Spleen (tissue), 11 donors: ENCODE measurements around the gene PROB1. TPM values are rescaled to one million over a fixed set of nuclear protein-coding genes. Genes with fewer than 3 reads are reported as not detected.

Experiments used
- DNase-seq: peaks from one replicate; pipeline ENCODE4 v3.0.0-alpha.2; 2020
- H3K27ac ChIP-seq, 8 donors: fragments of 200-600 bp; sonication (generic) in 7 of 8; 1 replicate in 4 of 8; 2 replicates in 4 of 8; pipeline versions ENCODE4 v1.5.0 to v1.8.0; 2016 to 2021; ENCODE audit warnings: inconsistent platforms in 4 of 8, mild to moderate bottlenecking in 4 of 8, moderate library complexity in 1 of 8
- H3K27me3 ChIP-seq, 7 donors: fragments of 200-600 bp; sonication (generic) in 6 of 7; replicated peaks in 1 of 7; 1 replicate in 4 of 7; 2 replicates in 3 of 7; pipeline versions ENCODE4 v1.5.0 to v1.8.0; 2016 to 2021; ENCODE audit warnings: inconsistent platforms in 3 of 7, mild to moderate bottlenecking in 1 of 7
- H3K36me3 ChIP-seq, 6 donors: fragments of 200-600 bp; sonication (generic) in 5 of 6; 1 replicate in 4 of 6; 2 replicates in 2 of 6; pipeline versions ENCODE4 v1.5.0 to v1.8.0; 2016 to 2021; ENCODE audit warnings: inconsistent platforms in 2 of 6
- H3K4me1 ChIP-seq, 6 donors: fragments of 200-600 bp; sonication (generic) in 5 of 6; 1 replicate in 3 of 6; 2 replicates in 3 of 6; pipeline versions ENCODE4 v1.5.0 to v1.8.0; 2016 to 2021; ENCODE audit warnings: inconsistent platforms in 3 of 6
- H3K4me3 ChIP-seq, 8 donors: fragments of 200-600 bp; sonication (generic) in 7 of 8; 1 replicate in 4 of 8; 2 replicates in 4 of 8; pipeline versions ENCODE4 v1.5.0 to v1.8.0; 2016 to 2021; ENCODE audit warnings: inconsistent platforms in 4 of 8, mild to moderate bottlenecking in 4 of 8, moderate library complexity in 2 of 8
- H3K9me3 ChIP-seq, 8 donors: fragments of 200-600 bp; sonication (generic) in 7 of 8; 1 replicate in 4 of 8; 2 replicates in 4 of 8; pipeline versions ENCODE4 v1.5.0 to v1.8.0; 2016 to 2021; ENCODE audit warnings: inconsistent platforms in 4 of 8
- POLR2A ChIP-seq, 3 donors: fragments of 450-650 bp; IDR thresholded peaks; one replicate each; pipeline ENCODE4 v1.5.1; 2017; ENCODE audit warnings: antibody characterized with exemption in 3 of 3, mild to moderate bottlenecking in 1 of 3
- POLR2AphosphoS5 ChIP-seq, 3 donors: sonication (generic); formaldehyde crosslinking; IDR thresholded peaks; one replicate each; pipeline ENCODE4 v1.5.1; 2017; ENCODE audit warnings: antibody characterized with exemption in 3 of 3
- WGBS, 5 donors: extraction: QIAGEN DNeasy Blood & Tissue Kit in 3 of 5; methylation state at CpG; one replicate each; pipeline versions ENCODE4 v1.1.5 to v1.1.7; 2013 to 2018; 5-methylcytosine and 5-hydroxymethylcytosine counted together
- intact Hi-C: fragments of 100-400 bp; cut with DNase I; formaldehyde crosslinking; loops from one replicate; pipeline ENCODE4 v1.15.0; 2023; ENCODE audit warnings: low total_unique reads
- polyA plus RNA-seq, 3 donors: library from polyadenylated mRNA; stranded (reverse); fragments of 200-250 nt; gene quantifications; one replicate each; pipeline ENCODE4 v1.2.1, GENCODE V29; 2013
- total RNA-seq, 7 donors: library from RNA; depleted of rRNA in 3 of 7; stranded (reverse); fragments of >200 nt in 3 of 7; fragmentation: NEBNext Ultra II Directional in 4 of 7; extraction: Animal tissue kit (Norgen Biotek cat#: 25700) in 4 of 7; gene quantifications; one replicate each; pipeline versions ENCODE4 v1.1.0 to v1.2.1, GENCODE V29; 2016 to 2021
- TF ChIP-seq, protein P1 (sequence below), 11 experiments: fragments of 200-600 bp in 7 of 11; fragments of 450-650 bp in 4 of 11; sonication (generic) in 4 of 11; IDR thresholded peaks in 8 of 11; conservative IDR thresholded peaks in 3 of 11; 1 replicate in 7 of 11; 2 replicates in 4 of 11; pipeline versions ENCODE4 v1.4.0 to v1.8.0; 2016 to 2021; ENCODE audit warnings: antibody characterized with exemption in 11 of 11, inconsistent platforms in 4 of 11, mild to moderate bottlenecking in 1 of 11
- donor health status: healthy with polysubstance abuse.
- donor health status: DM: no; HTN: no; CAD: no; lungs with moderate emphysema.
- donor health status: DM: no; HTN: no; CAD: no.
- donor health status: Bipolar disorder and iron deficiency.
- donor health status: healthy.
- donor health status: DM: no; HTN: no; CAD: no.
- donor health status: DM: yes; HTN: yes; CAD: no.

Gene PROB1
- total and polyA plus RNA-seq, 10 donors: 0.33 to 3.2 (median 1.6) TPM

DNA sequence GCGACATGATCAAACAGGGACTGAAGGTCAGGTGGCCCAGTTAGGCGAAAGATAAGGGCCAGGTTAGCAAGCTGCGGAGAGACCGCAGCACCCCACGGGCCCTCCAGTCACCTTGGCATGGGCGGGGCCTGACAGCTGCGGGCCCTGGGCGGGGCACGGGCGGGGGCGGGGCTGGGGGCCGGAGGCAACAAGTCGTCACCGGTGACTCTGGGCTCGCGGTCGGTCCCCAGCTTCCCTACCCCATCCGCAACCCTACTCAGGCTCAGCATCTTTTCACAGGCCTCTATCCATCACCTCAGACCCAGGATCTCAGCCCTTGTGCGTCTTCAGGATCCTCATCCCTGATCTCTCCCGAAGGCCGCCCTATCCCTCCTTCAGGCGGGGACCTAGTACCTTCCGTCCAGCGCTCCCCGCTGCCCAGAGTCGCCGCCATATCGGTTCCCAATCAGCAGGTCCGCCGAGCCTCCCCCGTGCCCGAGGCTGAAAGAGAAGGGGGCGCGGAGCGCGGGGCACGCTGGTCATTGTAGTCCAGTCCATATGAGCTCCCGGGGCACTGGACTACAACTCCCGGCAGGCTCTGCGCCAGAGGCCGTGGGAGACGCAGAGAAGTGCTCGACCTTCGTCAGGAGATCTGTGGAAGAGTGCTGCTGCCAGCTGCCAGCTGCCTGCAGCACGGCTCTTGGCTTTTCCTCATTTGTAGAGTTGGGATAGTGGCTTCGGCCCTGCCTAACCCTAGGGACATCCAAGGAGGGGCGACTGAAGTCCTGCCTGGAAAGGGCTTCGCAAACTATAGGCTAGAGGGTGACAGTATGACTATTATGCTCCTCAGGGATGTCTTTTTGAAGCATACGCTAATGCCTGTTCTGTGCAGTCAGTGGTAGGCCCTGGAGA is 44.4 kb upstream of the PROB1 start, which contains the start of gene DNAJC18:
Gene DNAJC18 (minus strand): TSS at position 513 of the 891 bp plus-strand sequence. CDS start 80 bp downstream, at position 433.
- peaks cover 0 to 21% (median 0%) of the 10 kb centered on the region in 6 donors for H3K36me3 ChIP-seq
- H3K4me1 ChIP-seq: peaks cover 7 to 36% (median 14%) of the 10 kb centered on the region in 6 donors
- WGBS, 5 donors: 3 to 10% (median 4%) methylated on average over 22 to 49 of the region's 49 CpGs
- DNase-seq: peak; percentile 98
- TF ChIP-seq, protein P1, sequence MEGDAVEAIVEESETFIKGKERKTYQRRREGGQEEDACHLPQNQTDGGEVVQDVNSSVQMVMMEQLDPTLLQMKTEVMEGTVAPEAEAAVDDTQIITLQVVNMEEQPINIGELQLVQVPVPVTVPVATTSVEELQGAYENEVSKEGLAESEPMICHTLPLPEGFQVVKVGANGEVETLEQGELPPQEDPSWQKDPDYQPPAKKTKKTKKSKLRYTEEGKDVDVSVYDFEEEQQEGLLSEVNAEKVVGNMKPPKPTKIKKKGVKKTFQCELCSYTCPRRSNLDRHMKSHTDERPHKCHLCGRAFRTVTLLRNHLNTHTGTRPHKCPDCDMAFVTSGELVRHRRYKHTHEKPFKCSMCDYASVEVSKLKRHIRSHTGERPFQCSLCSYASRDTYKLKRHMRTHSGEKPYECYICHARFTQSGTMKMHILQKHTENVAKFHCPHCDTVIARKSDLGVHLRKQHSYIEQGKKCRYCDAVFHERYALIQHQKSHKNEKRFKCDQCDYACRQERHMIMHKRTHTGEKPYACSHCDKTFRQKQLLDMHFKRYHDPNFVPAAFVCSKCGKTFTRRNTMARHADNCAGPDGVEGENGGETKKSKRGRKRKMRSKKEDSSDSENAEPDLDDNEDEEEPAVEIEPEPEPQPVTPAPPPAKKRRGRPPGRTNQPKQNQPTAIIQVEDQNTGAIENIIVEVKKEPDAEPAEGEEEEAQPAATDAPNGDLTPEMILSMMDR (IDR thresholded peaks at IDR 0.05 in 8 of 11, conservative IDR thresholded peaks at IDR 0.05 in 3 of 11): peak in 2 of 11 experiments; percentile 3 to 29
- TF ChIP-seq POLR2AphosphoS5 (IDR thresholded peaks at IDR 0.05) (peak; percentile 89 to 93 (median 90)), POLR2A (IDR thresholded peaks at IDR 0.05) (peak in 2 of 3 donors; percentile 1 to 64)
- H3K27me3 ChIP-seq: no peaks in the 10 kb centered on the region
- H3K9me3 ChIP-seq: no peaks in the 10 kb centered on the region
- intact Hi-C loops: no loop called here
- H3K27ac ChIP-seq: peak within 1 kb of the TSS; percentile 91 to 99 (median 98)
- H3K4me3 ChIP-seq: peak within 1 kb of the TSS; percentile 58 to 87 (median 71)

DNA sequence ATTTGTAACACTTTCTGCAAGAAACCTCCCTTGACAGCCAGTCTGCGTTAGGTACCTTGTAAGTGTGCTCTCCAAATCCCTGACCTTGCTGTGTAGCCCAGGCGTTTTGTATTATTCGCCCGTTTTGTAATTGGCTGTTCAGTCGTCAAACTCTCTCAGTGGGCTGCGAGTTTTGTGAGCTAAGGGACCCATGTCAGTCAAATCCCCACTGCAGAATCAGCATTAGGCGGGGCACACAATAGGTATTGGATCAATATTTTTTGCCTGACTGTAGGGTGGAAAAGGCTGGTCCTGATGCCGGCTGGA is 43.8 kb upstream of the PROB1 start:
- Histone ChIP-seq H3K36me3 (peaks cover 0 to 27% (median 0%) of the 10 kb centered on the region in 6 donors), H3K4me1 (peaks cover 7 to 30% (median 14%) of the 10 kb centered on the region in 6 donors), H3K9me3 (no peaks in the 10 kb centered on the region), H3K27me3 (no peaks in the 10 kb centered on the region), H3K4me3 (peak overlapping the region; percentile 58 to 87 (median 71)), H3K27ac (peak overlapping the region; percentile 91 to 99 (median 98))
- WGBS, 5 donors: 38 to 51% (median 42%) methylated on average over 8 of the region's 8 CpGs
- DNase-seq: no peak
- TF ChIP-seq POLR2A (IDR thresholded peaks at IDR 0.05) (no peak), POLR2AphosphoS5 (IDR thresholded peaks at IDR 0.05) (no peak)
- TF ChIP-seq, protein P1 (IDR thresholded peaks at IDR 0.05 in 8 of 11, conservative IDR thresholded peaks at IDR 0.05 in 3 of 11): no peak
- intact Hi-C loops: no loop called here

DNA sequence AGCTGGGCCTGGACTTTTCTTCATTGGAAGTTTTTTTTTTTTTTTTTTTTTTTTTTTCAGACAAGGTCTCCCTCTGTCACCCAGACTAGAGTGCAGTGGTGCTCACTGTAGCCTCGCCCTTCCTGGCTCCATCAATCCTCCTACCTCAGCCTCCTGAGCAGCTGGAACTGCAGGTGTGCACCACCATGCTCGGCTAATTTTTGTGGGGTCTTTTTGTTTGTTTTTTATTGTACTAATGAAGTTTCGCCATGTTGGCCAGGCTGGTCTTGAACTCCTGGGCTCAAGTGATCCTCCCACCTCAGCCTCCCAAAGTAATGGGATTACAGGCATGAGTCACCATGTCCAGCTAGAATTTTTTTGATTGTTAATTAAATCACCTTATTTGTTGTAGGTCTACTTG is 40.8 kb upstream of the PROB1 start:
- H3K27ac ChIP-seq: no peak overlapping the region
- no peak for DNase-seq
- intact Hi-C loops: no loop called here
- no peak overlapping the region for H3K4me3 ChIP-seq
- 94 to 98% (median 97%) methylated on average over 3 of the region's 3 CpGs for WGBS, 5 donors
- no peaks in the 10 kb centered on the region for H3K27me3 ChIP-seq
- H3K9me3 ChIP-seq: no peaks in the 10 kb centered on the region
- H3K4me1 ChIP-seq: peaks cover 7 to 27% (median 14%) of the 10 kb centered on the region in 6 donors
- peaks cover 0 to 43% (median 0%) of the 10 kb centered on the region in 6 donors for H3K36me3 ChIP-seq
- no peak for TF ChIP-seq POLR2AphosphoS5 (IDR thresholded peaks at IDR 0.05)
- TF ChIP-seq POLR2A (IDR thresholded peaks at IDR 0.05): no peak
- TF ChIP-seq, protein P1 (IDR thresholded peaks at IDR 0.05 in 8 of 11, conservative IDR thresholded peaks at IDR 0.05 in 3 of 11): no peak

DNA sequence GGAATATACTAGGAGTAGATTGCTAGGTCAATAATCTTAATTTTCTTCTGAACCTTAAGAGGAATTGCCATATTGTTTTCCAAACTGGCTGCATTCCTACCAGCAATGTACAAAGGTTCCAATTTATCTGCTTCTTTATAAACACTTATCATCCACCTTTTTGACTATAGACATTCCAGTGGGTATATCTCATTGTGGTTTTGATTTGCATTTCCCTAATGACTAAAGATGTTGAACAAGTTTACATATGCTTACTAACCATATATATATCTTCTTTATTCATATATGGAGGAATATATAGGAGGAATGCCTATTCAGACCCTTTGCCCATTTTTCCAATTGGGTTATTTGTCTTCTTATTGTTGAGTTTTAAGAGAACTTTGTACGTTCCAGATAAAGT is 36.8 kb upstream of the PROB1 start:
- Histone ChIP-seq H3K9me3 (no peaks in the 10 kb centered on the region), H3K27ac (no peak overlapping the region), H3K36me3 (peaks cover 0 to 55% (median 4%) of the 10 kb centered on the region in 6 donors), H3K4me3 (no peak overlapping the region), H3K27me3 (no peaks in the 10 kb centered on the region), H3K4me1 (no peaks in the 10 kb centered on the region)
- 91 to 100% (median 92%) methylated on average over 1 of the region's 1 CpG for WGBS, 5 donors
- intact Hi-C loops: no loop called here
- TF ChIP-seq, protein P1 (IDR thresholded peaks at IDR 0.05 in 8 of 11, conservative IDR thresholded peaks at IDR 0.05 in 3 of 11): no peak
- TF ChIP-seq POLR2AphosphoS5 (IDR thresholded peaks at IDR 0.05): no peak
- no peak for TF ChIP-seq POLR2A (IDR thresholded peaks at IDR 0.05)
- no peak for DNase-seq
